GM19467 (cell line): ENCODE measurements around the gene LCN1.
"Not testable (repeated sequence)": the region's sequence is repeated elsewhere in the genome, so short reads cannot be mapped to it uniquely, and the experiment has no call there.

Source experiments
- ATAC-seq: cut with Tn5 transposase; IDR thresholded peaks from one replicate; pipeline ENCODE4 v1.9.1; 2021; ENCODE audit warnings: mild to moderate bottlenecking, moderate library complexity; ENCODE audit not compliant: unreplicated experiment

Gene LCN1

GRCh38 chr9:135522137-135522877 lies 1.1 kb downstream of the LCN1 start:
- ATAC-seq = no peak

GRCh38 chr9:135522931-135523330 lies 1.7 kb downstream of the LCN1 start:
- ATAC-seq = no peak

- ATAC-seq = no peak
These were observed 2.4 kb downstream of the LCN1 start for GRCh38 chr9:135523521-135524129.

GRCh38 chr9:135524130-135524861 lies 3.1 kb downstream of the LCN1 start:
- ATAC-seq = no peak

- no peak for ATAC-seq
These were observed 4.2 kb downstream of the LCN1 start for GRCh38 chr9:135525241-135526088.

- no peak for ATAC-seq
These were observed 5.0 kb downstream of the LCN1 start for GRCh38 chr9:135526089-135526729.

GRCh38 chr9:135526730-135527571 lies 5.7 kb downstream of the LCN1 start:
- no peak for ATAC-seq

GRCh38 chr9:135528842-135529435 lies 7.7 kb downstream of the LCN1 start:
- ATAC-seq = not testable (repeated sequence)

GRCh38 chr9:135530146-135530545 lies 8.9 kb downstream of the LCN1 start:
- no peak for ATAC-seq

- ATAC-seq = no peak
These were observed 9.9 kb downstream of the LCN1 start for GRCh38 chr9:135531096-135531495.

GRCh38 chr9:135533113-135533512 lies 11.9 kb downstream of the LCN1 start:
- no peak for ATAC-seq

- ATAC-seq = no peak
These were observed 12.4 kb downstream of the LCN1 start for GRCh38 chr9:135533674-135534073.

- ATAC-seq = not testable (repeated sequence)
These were observed 13.0 kb downstream of the LCN1 start for GRCh38 chr9:135534192-135534711.

GRCh38 chr9:135534826-135535225 lies 13.6 kb downstream of the LCN1 start:
- not testable (repeated sequence) for ATAC-seq

GRCh38 chr9:135535631-135536030 lies 14.4 kb downstream of the LCN1 start:
- not testable (repeated sequence) for ATAC-seq

- no peak for ATAC-seq
These were observed 15.0 kb downstream of the LCN1 start for GRCh38 chr9:135536216-135536615.

GRCh38 chr9:135543262-135543894 lies 22.1 kb downstream of the LCN1 start:
- ATAC-seq = not testable (repeated sequence)

- no peak for ATAC-seq
These were observed 23.9 kb downstream of the LCN1 start for GRCh38 chr9:135544981-135545635.
